Prostate gland (tissue), 2 donors: ENCODE results near the gene TPPP. TPM values are rescaled to one million over a fixed set of nuclear protein-coding genes. Genes with fewer than 3 reads are reported as not detected.

Experiments
- DNase-seq: peaks from one replicate; pipeline ENCODE4 v3.0.0-alpha.2; 2019; ENCODE audit warnings: low spot score
- H3K27ac ChIP-seq, 2 donors: fragments of 200-600 bp; sonication (generic); 2 replicates each; pipeline ENCODE4 v1.5.1; 2017 to 2019
- H3K27me3 ChIP-seq: fragments of 200-600 bp; sonication (generic); replicated peaks from 2 replicates; pipeline ENCODE4 v1.5.1; 2019; ENCODE audit not compliant: insufficient read depth
- H3K36me3 ChIP-seq, 2 donors: fragments of 200-600 bp; sonication (generic); 1 replicate in 1 of 2; 2 replicates in 1 of 2; pipeline versions ENCODE4 v1.5.1 to v1.8.1; 2017 to 2019
- H3K4me1 ChIP-seq: fragments of 200-600 bp; sonication (generic); replicated peaks from 2 replicates; pipeline ENCODE4 v1.5.1; 2019
- H3K4me3 ChIP-seq, 2 donors: fragments of 200-600 bp; sonication (generic); 2 replicates each; pipeline ENCODE4 v1.5.1; 2017 to 2019
- H3K9me3 ChIP-seq: fragments of 200-600 bp; sonication (generic); 2 replicates; pipeline ENCODE4 v1.5.1; 2017
- CTCF ChIP-seq, 4 experiments: fragments of 200-600 bp in 2 of 4; fragments of 450-650 bp in 2 of 4; sonication (generic) in 2 of 4; IDR thresholded peaks; 1 replicate in 3 of 4; 2 replicates in 1 of 4; pipeline ENCODE4 v1.5.1; 2016 to 2019; ENCODE audit warnings: antibody characterized with exemption in 4 of 4, mild to moderate bottlenecking in 2 of 4, moderate library complexity in 2 of 4
- POLR2A ChIP-seq: fragments of 450-650 bp; IDR thresholded peaks from one replicate; pipeline ENCODE4 v1.6.1; 2016; ENCODE audit warnings: antibody characterized with exemption, mild to moderate bottlenecking
- POLR2AphosphoS5 ChIP-seq: sonication (generic); formaldehyde crosslinking; IDR thresholded peaks from one replicate; pipeline ENCODE4 v1.6.1; 2017; ENCODE audit warnings: antibody characterized with exemption
- whole genome bisulfite sequencing: methylation state at CpG from one replicate; pipeline ENCODE4 v1.1.5; 2018; 5-methylcytosine and 5-hydroxymethylcytosine counted together
- intact Hi-C: fragments of 100-400 bp; cut with DNase I; formaldehyde crosslinking; loops from one replicate; pipeline ENCODE4 v1.14.2; 2022
- total RNA-seq, 2 donors: library from RNA; depleted of rRNA; stranded (reverse); fragments of >200 nt; gene quantifications; one replicate each; pipeline ENCODE4 v1.1.0, GENCODE V29; 2016

Gene TPPP
- total RNA-seq, 2 donors from 2014 or later, result 2.3 to 6.9 TPM

- no peaks in the 10 kb centered on the region for H3K4me1 ChIP-seq
- TF ChIP-seq POLR2A (no peak), POLR2AphosphoS5 (no peak), CTCF (IDR thresholded peaks at IDR 0.05) (no peak)
- intact Hi-C loops, result no loop called here
- no peak overlapping the region for H3K27ac ChIP-seq
- no peaks in the 10 kb centered on the region for H3K36me3 ChIP-seq
- WGBS, result 98% methylated on average over 4 of the region's 4 CpGs
- no peak for DNase-seq
- no peaks in the 10 kb centered on the region for H3K9me3 ChIP-seq
- H3K4me3 ChIP-seq, result no peak overlapping the region
- H3K27me3 ChIP-seq, result no peaks in the 10 kb centered on the region
These were observed 45.8 kb downstream of the TPPP start for GRCh38 chr5:647311-647710.

- TF ChIP-seq POLR2A (no peak), POLR2AphosphoS5 (no peak), CTCF (IDR thresholded peaks at IDR 0.05) (no peak)
- Histone ChIP-seq H3K27ac (no peak overlapping the region), H3K9me3 (no peaks in the 10 kb centered on the region), H3K27me3 (no peaks in the 10 kb centered on the region), H3K36me3 (no peaks in the 10 kb centered on the region), H3K4me3 (no peak overlapping the region), H3K4me1 (no peaks in the 10 kb centered on the region)
- 96% methylated on average over 18 of the region's 18 CpGs for WGBS
- intact Hi-C loops, result no loop called here
- DNase-seq, result no peak
These were observed 46.6 kb downstream of the TPPP start for GRCh38 chr5:646396-647201.

GRCh38 chr5:645421-645820 lies 47.7 kb downstream of the TPPP start:
- intact Hi-C loops, result no loop called here
- no peaks in the 10 kb centered on the region for H3K9me3 ChIP-seq
- TF ChIP-seq POLR2A, result no peak
- no peak for TF ChIP-seq CTCF (IDR thresholded peaks at IDR 0.05)
- no peak for TF ChIP-seq POLR2AphosphoS5
- no peak overlapping the region for H3K4me3 ChIP-seq
- 82% methylated on average over 13 of the region's 13 CpGs for WGBS
- no peak overlapping the region for H3K27ac ChIP-seq
- H3K4me1 ChIP-seq, result no peaks in the 10 kb centered on the region
- no peaks in the 10 kb centered on the region for H3K36me3 ChIP-seq
- DNase-seq, result no peak
- H3K27me3 ChIP-seq, result no peaks in the 10 kb centered on the region

- Histone ChIP-seq H3K4me3 (no peak overlapping the region), H3K9me3 (no peaks in the 10 kb centered on the region), H3K27me3 (no peaks in the 10 kb centered on the region), H3K36me3 (no peaks in the 10 kb centered on the region), H3K4me1 (no peaks in the 10 kb centered on the region), H3K27ac (no peak overlapping the region)
- no peak for TF ChIP-seq POLR2AphosphoS5
- TF ChIP-seq CTCF (IDR thresholded peaks at IDR 0.05), result no peak
- TF ChIP-seq POLR2A, result no peak
- no peak for DNase-seq
- WGBS, result 94% methylated on average over 15 of the region's 15 CpGs
- intact Hi-C loops, result no loop called here
These were observed 48.2 kb downstream of the TPPP start for GRCh38 chr5:644971-645370.

- H3K27me3 ChIP-seq, result no peaks in the 10 kb centered on the region
- H3K36me3 ChIP-seq, result no peaks in the 10 kb centered on the region
- no peaks in the 10 kb centered on the region for H3K9me3 ChIP-seq
- no peak overlapping the region for H3K4me3 ChIP-seq
- no peak for DNase-seq
- H3K4me1 ChIP-seq, result no peaks in the 10 kb centered on the region
- TF ChIP-seq POLR2AphosphoS5 (no peak), CTCF (IDR thresholded peaks at IDR 0.05) (no peak), POLR2A (no peak)
- intact Hi-C loops, result no loop called here
- no peak overlapping the region for H3K27ac ChIP-seq
- 81% methylated on average over 13 of the region's 13 CpGs for WGBS
These were observed 48.6 kb downstream of the TPPP start for GRCh38 chr5:644509-644908.
